Muscle layer of colon (tissue), 2 donors: ENCODE data around the gene XPNPEP1.
"Not testable (repeated sequence)": the region's sequence is repeated elsewhere in the genome, so short reads cannot be mapped to it uniquely, and the experiment has no call there.

Experiments
- H3K27ac ChIP-seq: one replicate; pipeline ENCODE4 v1.7.0; 2013; ENCODE audit warnings: low read depth, mild to moderate bottlenecking, low read length, moderate library complexity
- H3K27me3 ChIP-seq, 2 donors: one replicate each; pipeline ENCODE4 v1.7.0; 2013; ENCODE audit warnings: low read length in 2 of 2, mild to moderate bottlenecking in 2 of 2; ENCODE audit not compliant: insufficient read depth in 2 of 2, control insufficient read depth in 1 of 2
- H3K36me3 ChIP-seq: one replicate; pipeline ENCODE4 v1.7.0; 2013; ENCODE audit warnings: mild to moderate bottlenecking, low read length; ENCODE audit not compliant: insufficient read depth
- H3K4me1 ChIP-seq: one replicate; pipeline ENCODE4 v1.7.0; 2013; ENCODE audit warnings: mild to moderate bottlenecking, low read length; ENCODE audit not compliant: insufficient read depth
- H3K4me3 ChIP-seq, 2 donors: one replicate each; pipeline ENCODE4 v1.7.0; 2013; ENCODE audit warnings: low read length in 2 of 2, low read depth in 1 of 2, mild to moderate bottlenecking in 1 of 2, moderate library complexity in 1 of 2
- H3K9ac ChIP-seq: one replicate; pipeline ENCODE4 v1.7.0; 2013; ENCODE audit warnings: low read length
- H3K9me3 ChIP-seq: one replicate; pipeline ENCODE4 v1.7.0; 2013; ENCODE audit warnings: mild to moderate bottlenecking, low read length
- donor health status: abdominal sarcoma.
- donor health status: Adenocarcinoma of cecum.

The XPNPEP1 gene

DNA sequence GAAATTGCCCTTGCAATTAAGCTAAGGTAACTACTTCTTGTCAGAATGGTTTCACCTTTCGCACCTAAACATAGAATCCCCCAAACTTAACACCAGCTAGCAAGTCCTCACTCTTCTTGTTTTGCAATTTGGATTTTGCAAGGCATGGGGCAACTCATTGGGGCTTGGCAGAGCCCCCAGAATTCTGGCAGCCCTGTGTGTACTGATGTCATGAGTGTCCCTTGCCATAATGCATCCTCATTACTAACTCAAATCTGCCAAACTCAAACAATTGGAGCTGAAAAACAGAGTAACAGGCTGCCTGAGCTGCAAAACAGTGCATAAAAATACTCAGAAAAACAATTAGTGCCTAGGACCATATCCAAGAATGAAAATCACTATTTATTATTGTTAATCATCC is 7.9 kb upstream of the XPNPEP1 start:
- no peak overlapping the region for H3K27ac ChIP-seq
- no peaks in the 10 kb centered on the region for H3K36me3 ChIP-seq

DNA sequence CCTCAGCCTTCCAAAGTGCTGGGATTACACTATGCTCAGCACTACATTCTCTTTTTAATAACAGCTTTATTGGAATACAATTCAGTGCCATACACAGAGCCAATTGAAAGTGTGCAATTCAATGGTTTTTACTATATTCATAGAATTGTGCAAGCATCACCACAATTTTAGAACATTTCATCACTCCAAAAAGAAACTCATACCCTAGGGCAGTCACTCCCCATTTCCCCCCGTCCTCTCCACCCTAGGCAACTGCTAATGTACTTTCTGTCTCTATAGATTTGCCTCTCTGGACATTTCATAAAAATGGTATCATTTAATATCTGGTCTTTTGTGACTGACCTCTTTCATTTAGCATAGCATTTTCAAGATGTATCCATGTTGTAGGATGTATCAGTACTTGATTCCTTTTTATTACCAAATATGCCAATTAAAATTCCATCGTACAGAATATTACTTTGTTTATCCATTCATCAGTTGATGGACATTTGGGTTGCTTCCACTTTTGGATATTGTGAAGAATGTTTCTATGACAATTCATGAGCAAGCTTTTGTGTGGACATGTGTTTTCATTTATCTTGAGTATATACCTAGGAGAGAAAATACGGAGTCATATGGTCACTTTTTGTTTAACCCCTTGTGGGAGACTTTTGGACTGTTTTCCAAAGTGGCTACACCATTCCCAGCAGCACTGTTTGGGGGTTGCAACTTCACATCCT is 6.3 kb upstream of the XPNPEP1 start:
- H3K9me3 ChIP-seq: no peaks in the 10 kb centered on the region
- no peaks in the 10 kb centered on the region for H3K36me3 ChIP-seq
- no peak overlapping the region for H3K27ac ChIP-seq
- H3K27me3 ChIP-seq: no peaks in the 10 kb centered on the region
- H3K4me3 ChIP-seq: no peak overlapping the region
- no peak overlapping the region for H3K9ac ChIP-seq
- no peaks in the 10 kb centered on the region for H3K4me1 ChIP-seq

More for the DNA sequence above, 7.9 kb upstream of the XPNPEP1 start:
- H3K4me3 ChIP-seq: no peak overlapping the region
- H3K4me1 ChIP-seq: no peaks in the 10 kb centered on the region
- no peak overlapping the region for H3K9ac ChIP-seq
- no peaks in the 10 kb centered on the region for H3K27me3 ChIP-seq
- H3K9me3 ChIP-seq: no peaks in the 10 kb centered on the region

DNA sequence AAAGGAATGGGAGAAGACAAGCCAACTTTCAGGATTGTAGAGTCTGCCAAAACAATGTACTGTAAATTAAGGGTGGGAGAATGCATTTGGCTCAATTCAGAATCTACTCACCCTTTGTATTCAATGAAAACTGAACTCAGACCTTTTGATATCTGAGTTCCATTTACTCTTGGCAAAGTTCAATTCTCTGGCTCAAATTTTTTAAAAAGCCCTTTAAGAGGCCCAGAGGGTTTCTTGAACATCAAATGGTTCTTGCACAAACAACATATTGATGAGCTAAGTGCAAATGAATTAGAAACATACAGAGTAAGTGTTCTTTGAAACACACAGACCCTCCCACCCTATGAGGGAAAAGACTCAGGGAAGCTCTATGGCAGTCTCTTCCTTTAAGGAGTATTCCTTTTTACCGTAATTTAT is 5.2 kb upstream of the XPNPEP1 start:
- H3K27me3 ChIP-seq: no peaks in the 10 kb centered on the region
- no peaks in the 10 kb centered on the region for H3K9me3 ChIP-seq
- no peak overlapping the region for H3K27ac ChIP-seq
- H3K9ac ChIP-seq: no peak overlapping the region
- H3K36me3 ChIP-seq: no peaks in the 10 kb centered on the region
- no peaks in the 10 kb centered on the region for H3K4me1 ChIP-seq
- no peak overlapping the region for H3K4me3 ChIP-seq

DNA sequence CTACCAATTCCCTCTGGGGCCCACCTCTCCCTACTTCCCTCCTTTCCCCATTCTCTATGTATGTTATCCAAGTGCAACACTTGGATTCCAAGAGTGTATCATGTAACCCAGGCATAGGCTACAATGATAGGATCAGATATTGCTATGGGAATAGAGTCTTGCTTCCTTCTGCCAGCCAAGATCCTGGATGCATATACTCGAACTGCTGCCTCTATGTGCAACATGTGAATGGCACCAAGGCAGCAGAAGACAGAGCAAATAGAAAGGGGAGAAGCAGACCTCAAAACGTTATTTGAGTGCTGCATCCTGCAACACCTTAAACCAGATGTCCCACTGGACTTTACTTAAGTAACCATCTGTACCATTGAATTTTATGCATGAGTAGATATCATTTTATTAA is 3.5 kb upstream of the XPNPEP1 start:
- H3K4me3 ChIP-seq: no peak overlapping the region
- H3K27ac ChIP-seq: no peak overlapping the region
- H3K4me1 ChIP-seq: peaks cover 9% of the 10 kb centered on the region
- no peaks in the 10 kb centered on the region for H3K27me3 ChIP-seq
- H3K9me3 ChIP-seq: no peaks in the 10 kb centered on the region
- no peaks in the 10 kb centered on the region for H3K36me3 ChIP-seq
- H3K9ac ChIP-seq: no peak overlapping the region

- H3K27me3 ChIP-seq: no peaks in the 10 kb centered on the region
- no peaks in the 10 kb centered on the region for H3K36me3 ChIP-seq
- peaks cover 16% of the 10 kb centered on the region for H3K4me1 ChIP-seq
- no peak overlapping the region for H3K9ac ChIP-seq
- H3K27ac ChIP-seq: no peak overlapping the region
- no peaks in the 10 kb centered on the region for H3K9me3 ChIP-seq
- no peak overlapping the region for H3K4me3 ChIP-seq
Observed at GRCh38 chr10:109926061-109926745, 2.9 kb upstream of the XPNPEP1 start.

DNA sequence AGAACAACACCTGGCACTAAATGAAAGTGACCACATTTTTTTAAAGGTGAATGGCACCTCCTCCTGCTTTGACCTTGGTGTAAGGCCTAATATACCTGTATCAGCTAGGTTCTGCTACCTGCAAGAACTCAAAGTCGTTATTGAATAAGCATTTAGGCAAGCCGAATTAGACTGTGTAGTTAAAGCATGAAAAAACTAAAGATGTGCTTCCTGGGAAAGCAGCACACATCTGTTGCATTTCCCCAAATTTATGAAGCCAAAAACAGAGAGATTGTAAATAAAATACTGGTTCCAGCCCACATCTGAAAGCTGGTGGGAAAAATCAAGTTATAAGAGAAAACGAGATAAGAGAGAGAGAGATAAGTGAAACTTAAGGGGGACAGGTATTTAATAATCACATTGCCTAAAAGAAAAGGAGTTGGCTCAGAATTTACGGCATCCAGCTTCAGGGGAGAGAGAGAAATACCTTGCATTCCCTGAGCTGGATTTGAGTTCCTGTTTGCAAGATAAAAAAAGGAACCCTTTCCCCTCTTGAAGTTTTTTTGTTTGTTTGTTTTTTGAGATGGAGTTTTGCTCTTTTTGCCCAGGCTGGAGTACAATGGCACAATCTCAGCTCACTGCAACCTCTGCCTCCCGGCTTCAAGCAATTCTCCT is 1.8 kb upstream of the XPNPEP1 start:
- Histone ChIP-seq H3K27me3 (no peaks in the 10 kb centered on the region), H3K9me3 (no peaks in the 10 kb centered on the region), H3K4me3 (no peak overlapping the region), H3K9ac (no peak overlapping the region), H3K4me1 (peaks cover 16% of the 10 kb centered on the region), H3K27ac (no peak overlapping the region), H3K36me3 (no peaks in the 10 kb centered on the region)

DNA sequence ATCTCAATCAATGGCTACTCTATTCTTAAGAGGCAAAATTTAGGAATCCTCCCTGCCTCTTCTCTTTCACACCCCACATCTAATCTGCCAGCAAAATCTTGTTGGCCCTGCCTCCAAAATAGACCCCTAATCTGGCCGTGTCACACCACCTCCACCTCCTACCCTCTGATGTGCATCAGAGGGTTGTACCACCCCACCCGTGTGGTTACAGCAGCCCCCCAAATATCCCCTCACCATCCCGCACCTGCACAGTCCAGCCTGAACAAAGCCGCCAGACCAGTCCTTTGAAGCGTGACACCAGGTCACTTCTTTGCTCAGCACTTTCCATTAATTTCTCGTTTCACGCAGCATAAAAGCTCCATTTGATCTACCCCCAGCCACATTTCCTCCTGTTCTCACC is 776 bp upstream of the XPNPEP1 start:
- H3K9ac ChIP-seq: peak overlapping the region; percentile 57
- H3K4me1 ChIP-seq: peaks cover 16% of the 10 kb centered on the region
- peak overlapping the region; percentile 58 to 63 for H3K4me3 ChIP-seq
- H3K9me3 ChIP-seq: no peaks in the 10 kb centered on the region
- H3K27me3 ChIP-seq: no peaks in the 10 kb centered on the region
- no peaks in the 10 kb centered on the region for H3K36me3 ChIP-seq
- peak overlapping the region; percentile 83 for H3K27ac ChIP-seq

GRCh38 chr10:109922358-109922975 is 844 bp downstream of the XPNPEP1 start:
- Histone ChIP-seq H3K27me3 (no peaks in the 10 kb centered on the region), H3K36me3 (no peaks in the 10 kb centered on the region), H3K4me3 (peak overlapping the region; percentile 63 to 84), H3K9me3 (no peaks in the 10 kb centered on the region), H3K9ac (peak overlapping the region; percentile 69), H3K27ac (peak overlapping the region; percentile 81), H3K4me1 (peaks cover 16% of the 10 kb centered on the region)

DNA sequence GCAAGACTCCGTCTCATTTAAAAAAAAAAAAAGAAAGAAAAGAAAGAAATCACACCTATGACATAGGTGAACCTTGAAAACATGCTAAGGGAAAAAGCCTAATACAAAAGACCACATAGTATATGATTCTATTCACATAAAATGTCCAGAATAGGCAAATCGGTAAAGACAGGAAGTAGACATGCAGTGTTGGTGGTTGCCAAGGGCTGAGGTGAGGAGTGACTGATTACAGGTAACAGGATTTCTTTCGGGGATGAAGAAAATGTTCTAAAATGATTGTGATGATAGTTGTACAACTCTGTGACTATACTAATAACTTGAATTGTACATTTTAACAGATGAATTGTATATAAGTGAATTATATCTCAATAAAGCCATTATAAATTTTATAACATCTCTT is 3.3 kb downstream of the XPNPEP1 start:
- H3K27ac ChIP-seq: no peak overlapping the region
- H3K27me3 ChIP-seq: no peaks in the 10 kb centered on the region
- no peak overlapping the region for H3K4me3 ChIP-seq
- H3K36me3 ChIP-seq: no peaks in the 10 kb centered on the region
- H3K9ac ChIP-seq: no peak overlapping the region
- H3K4me1 ChIP-seq: peaks cover 16% of the 10 kb centered on the region
- no peaks in the 10 kb centered on the region for H3K9me3 ChIP-seq

- peaks cover 16% of the 10 kb centered on the region for H3K4me1 ChIP-seq
- H3K4me3 ChIP-seq: no peak overlapping the region
Observed at GRCh38 chr10:109919220-109919619, 4.1 kb downstream of the XPNPEP1 start.

GRCh38 chr10:109918707-109919106 is 4.6 kb downstream of the XPNPEP1 start:
- H3K9me3 ChIP-seq, H3K27me3 ChIP-seq: not testable (repeated sequence)
- H3K4me1 ChIP-seq: peaks cover 16% of the 10 kb centered on the region

More at GRCh38 chr10:109919220-109919619, 4.1 kb downstream of the XPNPEP1 start:
- Histone ChIP-seq H3K27me3 (no peaks in the 10 kb centered on the region), H3K9me3 (no peaks in the 10 kb centered on the region), H3K36me3 (no peaks in the 10 kb centered on the region), H3K9ac (no peak overlapping the region), H3K27ac (no peak overlapping the region)

More at GRCh38 chr10:109918707-109919106, 4.6 kb downstream of the XPNPEP1 start:
- not testable (repeated sequence) for H3K4me3 ChIP-seq, H3K27ac ChIP-seq, H3K36me3 ChIP-seq, H3K9ac ChIP-seq
